Fibroblast of skin of left quadriceps (primary cell): ENCODE data around the gene RNF212B.
A peak's percentile ranks its signal among the peaks of the same experiment; 100 is the strongest.
"Not testable (repeated sequence)": the region's sequence is repeated elsewhere in the genome, so short reads cannot be mapped to it uniquely, and the experiment has no call there.

Experiments used
- DNase-seq, 2 experiments: peaks; one replicate each; pipeline ENCODE4 v3.0.0-alpha.2; 2013; ENCODE audit warnings: low read depth in 2 of 2

Gene RNF212B

DNA sequence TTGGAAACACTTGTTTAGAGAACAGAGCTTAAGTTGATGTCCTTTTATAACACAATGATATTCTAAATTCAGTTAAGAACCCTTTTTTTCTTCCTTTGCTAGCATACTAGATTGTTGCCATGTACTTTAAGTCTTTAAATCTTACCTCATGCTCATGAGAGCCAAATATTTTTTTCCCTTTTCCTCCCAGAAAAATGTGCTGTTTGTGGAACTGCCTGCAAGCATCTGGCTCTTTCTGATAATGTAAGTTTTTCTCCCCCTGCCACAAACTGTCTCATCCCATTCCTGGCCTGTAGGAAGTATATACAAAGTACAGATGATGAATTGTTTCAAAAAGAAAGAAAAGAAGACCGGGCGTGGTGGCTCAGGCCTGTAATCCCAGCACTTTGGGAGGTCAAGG lies 5.3 kb downstream of the RNF212B start:
- no peak for DNase-seq

DNA sequence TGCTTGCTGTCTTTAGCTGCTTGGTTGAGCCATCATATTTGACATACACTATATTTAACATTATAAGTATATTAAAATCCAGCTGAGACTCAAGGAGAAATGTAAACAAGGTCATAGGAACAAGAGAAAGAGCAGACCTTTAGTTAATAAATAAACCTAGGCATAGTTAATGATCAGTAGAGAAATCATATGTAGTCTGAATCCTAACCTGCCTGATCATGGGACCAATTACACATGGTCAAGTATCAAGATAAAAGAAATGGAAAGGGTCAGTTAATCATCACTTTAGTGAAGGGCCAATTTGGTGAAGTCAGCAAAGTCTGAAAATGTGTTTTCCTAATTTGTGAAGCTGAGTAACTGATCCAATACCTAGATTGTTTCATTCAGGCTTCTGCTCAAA lies 7.5 kb downstream of the RNF212B start:
- DNase-seq: no peak

DNA sequence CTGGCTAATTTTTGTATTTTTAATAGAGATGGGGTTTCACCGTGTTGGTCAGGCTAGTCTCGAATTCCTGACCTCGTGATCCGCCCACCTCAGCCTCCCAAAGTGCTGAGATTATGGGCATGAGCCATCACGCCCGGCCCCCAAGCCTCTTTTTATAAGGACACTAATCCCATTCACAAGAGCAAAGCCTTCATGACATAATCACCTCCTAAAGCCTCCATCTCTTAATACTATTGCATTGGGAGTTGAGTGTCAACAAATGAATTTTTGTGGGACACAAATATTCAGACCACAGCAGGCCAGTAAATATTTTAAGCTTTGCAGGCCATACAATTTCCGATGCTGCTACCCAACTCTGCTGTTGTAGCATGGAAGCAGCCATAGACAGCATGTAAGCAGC lies 10.9 kb downstream of the RNF212B start:
- no peak for DNase-seq

DNA sequence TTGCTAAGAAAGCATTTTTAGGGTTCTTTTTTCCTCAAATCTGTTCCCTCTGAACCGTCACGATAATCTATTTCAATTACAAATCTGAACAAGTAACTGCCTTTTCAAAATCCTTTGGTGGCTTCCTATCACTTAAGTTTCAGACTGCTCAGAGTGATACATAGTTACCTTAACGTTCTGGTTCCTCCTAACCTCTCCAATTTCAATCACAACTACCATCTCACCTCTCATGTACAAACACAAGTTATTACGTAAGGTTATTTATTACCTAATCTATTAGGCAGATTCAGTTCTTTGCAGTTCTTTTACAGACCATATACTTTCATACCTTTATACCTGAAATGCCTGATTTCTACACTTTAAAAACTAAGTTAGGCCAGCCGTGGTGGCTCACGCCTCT lies 12.1 kb downstream of the RNF212B start:
- no peak for DNase-seq

DNA sequence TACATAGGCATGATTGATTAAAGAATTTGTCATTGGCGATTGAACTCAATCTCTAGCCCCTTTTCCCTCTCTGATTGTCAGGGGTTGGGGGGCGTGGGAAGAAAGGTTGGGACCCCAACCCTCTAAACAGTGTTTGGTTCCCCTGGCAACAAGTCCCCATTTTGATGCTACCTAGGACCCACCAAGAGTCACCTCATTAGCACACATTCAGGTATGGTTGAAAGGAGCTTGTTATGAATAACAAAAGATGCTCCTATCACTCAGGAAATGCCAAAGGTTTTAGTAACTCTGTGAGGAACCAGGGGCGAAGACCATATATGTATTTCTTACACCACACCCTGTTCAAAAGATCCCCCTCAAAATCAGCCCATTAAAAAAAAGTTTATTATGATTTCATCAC lies 14.3 kb downstream of the RNF212B start:
- DNase-seq: no peak

DNA sequence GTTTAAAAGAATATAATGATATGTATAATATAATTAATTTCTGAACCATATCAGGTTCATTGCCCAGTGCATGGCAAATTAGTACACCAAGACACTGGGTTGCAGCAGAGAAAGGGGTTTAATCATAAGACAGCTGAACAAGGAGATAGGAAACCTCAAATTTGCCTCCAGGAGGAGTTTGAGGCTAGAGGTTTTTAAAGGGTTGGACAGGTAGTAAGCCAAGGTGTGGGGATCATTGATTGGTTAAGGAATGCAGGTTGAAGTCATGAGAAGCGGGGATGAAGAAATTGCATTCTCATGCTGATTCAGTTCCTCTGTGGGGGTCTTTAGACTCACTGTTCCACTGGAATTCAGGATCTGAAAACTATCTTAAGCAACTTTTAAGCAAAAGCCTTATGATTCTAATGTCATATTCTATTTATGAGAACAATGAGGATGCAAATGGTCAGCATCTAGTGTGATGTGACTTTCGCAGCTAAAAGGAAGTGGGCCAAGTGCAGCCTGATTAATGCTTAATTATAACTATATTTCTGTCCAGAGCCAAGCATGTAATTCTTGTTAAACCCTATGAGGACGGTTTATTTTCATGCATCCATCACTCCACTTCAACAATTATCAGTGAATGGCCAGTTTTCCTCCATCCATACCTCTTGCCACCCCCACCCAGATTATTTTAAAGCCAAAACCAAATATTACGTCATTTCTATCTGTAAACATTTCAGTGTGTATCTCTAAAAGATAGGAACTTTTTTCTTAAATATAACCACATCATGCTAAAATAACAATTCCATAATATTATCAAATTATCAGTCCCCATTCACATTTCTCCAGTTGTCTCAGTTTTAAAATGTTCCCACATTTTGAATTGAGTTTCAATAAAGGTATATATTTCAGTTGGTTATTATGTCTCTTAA lies 14.9 kb downstream of the RNF212B start:
- DNase-seq: no peak

DNA sequence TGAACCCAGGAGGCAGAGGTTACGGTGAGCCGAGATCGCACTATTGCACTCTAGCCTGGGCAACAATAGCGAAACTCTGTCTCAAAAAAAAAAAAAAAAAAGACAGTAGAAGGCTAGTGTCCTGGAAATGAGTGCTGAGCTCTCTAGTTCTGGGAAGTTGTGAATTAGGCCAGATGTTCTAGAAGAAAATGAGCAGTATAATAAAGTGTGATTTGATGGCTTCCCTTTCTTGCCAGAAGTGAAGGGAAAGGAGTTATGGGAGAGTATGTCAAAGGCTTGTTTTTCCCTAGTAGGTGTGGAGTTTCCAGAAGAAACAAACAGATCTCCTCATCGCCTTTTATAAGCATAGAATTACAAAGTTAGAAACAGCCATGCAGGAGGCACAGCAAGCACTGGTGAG lies 20.5 kb downstream of the RNF212B start:
- no peak for DNase-seq

DNA sequence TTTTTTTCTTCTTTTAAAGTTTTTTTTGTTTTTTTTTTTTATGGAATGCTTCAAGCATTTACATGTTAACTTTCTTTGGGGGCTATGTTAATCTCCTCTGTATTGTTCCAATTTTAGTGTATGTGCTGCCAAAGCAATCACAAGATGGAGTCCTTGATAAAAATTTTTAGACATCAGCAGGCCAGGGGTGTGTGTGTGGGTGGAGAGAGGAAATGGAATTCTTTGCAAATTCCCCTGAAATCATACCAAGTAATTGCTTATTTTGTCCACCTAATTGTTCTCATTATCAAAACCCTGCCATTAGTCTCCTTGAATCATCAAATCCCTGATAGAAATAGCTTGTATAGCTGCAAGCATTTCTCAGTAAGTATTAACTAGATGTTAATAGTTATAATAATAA lies 21.7 kb downstream of the RNF212B start:
- no peak for DNase-seq

DNA sequence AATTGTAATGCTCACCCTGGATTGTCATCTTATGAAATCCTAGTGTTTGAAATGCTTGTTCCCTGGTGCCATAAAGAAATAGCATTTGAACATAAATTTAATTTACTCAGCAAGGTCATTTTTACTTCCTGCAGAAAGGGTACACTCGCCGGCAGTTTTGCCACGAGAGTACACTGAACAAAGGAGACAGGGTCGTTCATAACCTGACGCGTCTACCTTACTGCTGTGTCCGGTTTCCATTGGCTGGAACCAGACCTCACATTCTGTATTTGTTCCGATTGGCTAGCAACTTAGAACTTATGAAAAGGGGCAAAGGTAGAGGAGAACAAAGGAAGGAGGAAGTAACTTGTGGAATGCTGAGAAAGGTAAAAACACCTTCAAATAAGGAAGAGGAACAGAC lies 23.1 kb downstream of the RNF212B start:
- not testable (repeated sequence) for DNase-seq

DNA sequence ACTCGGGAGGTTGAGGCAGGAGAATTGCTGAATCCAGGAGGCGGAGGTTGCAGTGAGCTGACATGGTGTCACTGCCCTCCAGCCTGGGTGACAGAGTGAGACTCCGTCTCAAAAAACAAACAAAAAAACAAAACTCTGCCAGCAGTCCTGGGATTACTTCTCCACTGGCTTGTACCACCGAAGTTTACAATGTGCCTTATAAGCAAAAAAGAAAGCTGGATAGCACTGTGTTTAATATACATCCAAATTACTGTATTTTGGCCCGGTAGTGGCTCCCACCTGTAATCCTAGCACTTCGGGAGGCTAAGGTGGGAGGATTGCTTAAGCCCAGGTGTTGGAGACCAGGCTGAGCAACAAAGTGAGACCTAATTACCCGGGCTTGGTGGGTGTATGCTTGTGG lies 31.5 kb downstream of the RNF212B start:
- no peak for DNase-seq

DNA sequence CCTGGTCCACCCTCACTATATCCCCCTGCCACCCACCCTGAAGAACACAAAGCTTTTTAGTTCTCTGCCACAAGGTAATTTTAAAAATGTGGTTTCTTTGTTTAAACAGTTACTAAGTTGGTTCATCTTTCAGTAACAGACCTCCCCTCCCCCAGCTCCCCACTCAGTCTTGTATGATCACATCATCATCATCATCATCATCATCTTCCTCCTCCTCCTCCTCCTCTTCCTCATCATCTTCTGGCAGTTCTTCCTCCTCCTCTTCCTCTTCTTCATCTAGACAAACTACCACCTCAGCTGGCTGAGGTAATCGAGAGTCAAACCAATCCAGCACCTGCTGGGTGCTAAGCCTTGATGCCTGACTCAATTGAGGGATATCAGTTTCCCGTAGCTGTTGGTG lies 37.7 kb downstream of the RNF212B start:
- no peak for DNase-seq

DNA sequence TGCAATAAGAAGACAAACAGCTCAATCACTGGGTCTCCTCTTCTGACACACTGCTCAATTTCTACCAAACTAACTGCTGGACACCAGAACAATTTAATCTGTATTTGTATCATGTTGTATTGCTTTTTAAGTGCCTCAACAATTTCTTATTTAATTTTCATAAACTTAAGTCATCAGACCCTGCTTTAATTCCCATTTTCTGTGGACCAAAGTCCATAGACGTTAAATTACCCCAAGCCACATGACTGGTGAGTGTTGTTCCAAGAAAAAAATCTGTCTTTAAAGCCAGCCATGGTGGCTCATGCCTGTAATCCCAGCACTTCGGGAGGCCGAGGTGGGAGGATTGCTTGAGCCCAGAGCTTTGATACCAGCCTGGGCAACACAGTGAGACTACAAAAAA lies 39.5 kb downstream of the RNF212B start:
- DNase-seq: no peak

DNA sequence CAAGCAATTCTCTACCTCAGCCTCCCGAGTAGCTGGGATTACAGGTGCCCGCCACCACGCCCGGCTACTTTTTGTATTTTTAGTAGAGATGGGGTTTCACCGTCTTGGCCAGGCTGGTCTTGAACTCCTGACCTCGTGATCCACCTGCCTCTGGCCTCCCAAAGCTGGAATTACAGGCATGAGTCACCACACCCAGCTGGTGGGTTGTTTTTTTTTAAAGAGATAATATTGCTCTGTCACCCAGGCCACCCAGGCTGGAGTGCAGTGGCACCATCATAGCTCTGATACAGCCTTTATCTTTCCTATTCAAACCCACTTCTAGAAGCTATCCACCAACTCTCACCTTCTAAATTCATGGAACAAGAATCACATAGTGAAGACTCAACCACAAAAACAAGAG lies 40.2 kb downstream of the RNF212B start:
- not testable (repeated sequence) for DNase-seq

DNA sequence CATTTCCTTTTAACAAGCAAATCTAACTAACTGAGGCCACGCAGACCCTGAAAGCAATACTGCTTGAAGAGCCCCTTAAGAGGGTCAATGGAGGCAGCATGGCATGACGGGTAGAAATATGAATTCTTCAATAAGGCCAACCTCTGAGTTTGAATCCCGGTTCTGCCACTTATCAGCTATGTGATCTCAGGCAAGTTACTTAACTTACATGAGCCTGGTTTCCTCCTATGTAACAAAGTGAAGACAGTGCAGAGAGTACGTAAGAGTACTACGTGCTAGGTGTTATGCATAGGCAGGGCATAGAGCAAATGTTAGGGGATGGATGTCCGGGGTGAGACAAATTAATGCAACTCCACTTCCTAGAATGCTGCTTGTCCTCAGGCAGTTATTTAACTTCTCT lies 43.5 kb downstream of the RNF212B start:
- no peak for DNase-seq

DNA sequence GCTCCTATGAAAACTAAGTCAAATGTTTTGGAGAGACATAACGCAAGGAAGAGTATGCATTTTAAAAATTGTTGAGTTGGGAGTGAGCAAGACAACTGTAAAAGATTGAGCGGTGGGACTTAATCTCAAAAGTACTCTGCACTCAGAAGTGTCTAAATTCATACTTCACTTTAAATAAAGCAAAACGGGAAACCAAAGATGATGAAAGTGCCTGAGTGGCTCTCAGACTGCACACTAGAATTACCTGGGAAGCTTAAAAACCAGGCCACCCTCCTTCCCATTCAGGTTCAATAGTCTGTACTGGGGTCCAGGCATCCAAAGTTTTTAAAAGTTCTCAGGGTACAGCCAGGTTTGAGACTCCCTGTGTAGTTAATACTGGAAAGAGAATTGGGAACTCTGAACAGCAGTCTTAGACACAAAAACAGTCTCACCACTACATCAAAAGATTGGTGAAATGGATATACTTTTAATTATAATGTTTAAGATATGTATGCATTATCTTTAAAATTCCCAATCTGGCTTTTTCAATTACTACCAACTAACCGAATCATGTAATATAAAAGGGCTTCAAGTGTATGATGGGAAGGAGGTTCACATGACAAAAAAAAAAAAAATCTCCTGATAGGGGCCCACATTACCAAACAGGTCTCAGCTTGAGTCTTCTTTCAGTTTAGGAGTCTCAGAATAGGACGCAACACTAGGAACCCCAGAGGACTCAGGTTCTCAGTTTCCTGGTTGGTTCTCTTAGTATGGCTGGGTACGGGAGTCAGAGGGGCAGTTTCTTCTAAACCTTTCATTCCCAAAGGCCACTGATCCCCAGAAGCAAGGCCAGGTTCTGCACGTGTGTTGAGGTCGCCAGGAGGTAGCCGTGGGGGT lies 47.2 kb downstream of the RNF212B start:
- DNase-seq: no peak

DNA sequence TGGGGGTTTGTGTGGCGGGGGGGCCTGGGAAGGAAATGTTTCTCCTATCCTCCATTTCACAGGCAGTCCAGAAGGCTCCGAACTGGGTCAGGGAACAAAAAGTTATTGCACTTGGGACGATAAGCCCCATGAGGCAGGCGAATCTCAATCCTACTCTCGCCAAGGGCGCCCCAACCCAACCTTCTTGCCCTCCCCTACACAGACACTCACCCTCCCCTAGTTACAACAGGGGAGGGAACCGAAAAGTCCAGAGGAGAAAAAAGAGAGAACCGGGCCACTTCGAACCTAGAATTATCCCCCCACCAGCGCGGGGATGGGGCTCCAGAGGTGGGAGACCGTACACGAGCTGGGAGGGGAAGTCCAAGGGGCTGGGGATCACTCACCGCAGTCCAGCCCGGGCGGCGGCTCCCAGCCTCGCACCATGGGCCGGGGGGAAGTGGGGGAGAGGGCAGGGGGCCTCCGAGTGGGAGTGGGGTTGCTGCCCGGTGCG lies 47.8 kb downstream of the RNF212B start:
- no peak for DNase-seq

DNA sequence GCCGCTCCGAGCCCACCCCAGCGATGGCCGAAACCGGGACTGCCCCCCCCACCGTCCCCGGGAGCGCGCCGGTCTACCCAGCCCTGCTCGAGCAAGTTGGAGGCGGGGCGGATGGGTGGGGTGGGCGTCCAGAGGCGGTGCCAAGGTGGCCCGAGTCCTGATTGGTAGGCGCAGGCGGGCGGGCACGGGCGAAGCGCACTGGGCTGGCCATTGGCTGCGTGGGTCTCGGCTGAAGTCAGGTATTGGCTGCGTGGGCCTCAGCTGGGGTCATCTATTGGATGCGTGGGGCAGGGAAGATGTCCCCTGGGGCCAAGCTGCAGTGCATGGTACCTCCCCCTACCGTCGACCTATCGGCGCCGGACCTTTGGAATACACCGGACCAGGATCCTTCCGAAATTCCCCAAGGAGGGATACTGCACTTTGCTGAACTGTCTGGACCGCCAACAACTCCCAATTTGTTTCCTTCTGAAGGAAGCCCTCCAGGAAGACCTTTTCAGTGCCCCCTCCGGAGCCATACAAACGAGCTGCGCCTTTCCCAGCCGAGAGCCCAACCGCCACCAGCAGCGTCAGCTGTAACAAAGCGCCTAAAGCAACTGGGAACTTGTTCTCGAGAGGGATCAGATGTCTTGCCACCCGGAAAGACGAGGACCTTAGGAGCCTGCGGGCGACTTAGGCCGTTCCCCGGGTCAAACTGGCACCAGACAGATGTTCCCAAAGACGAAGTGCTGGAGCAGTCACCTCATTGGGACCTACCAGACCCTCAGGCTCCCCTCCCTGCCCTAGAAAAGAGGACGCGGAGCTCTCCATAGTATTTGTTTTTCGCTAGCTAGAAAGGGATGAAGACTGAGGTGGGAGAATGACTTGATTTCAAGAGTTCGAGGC lies 48.5 kb downstream of the RNF212B start, which contains the start of gene HOMEZ:
Gene HOMEZ (minus strand): TSS at position 113 of the 882 bp plus-strand sequence. CDS start 180 bp downstream, outside the sequence.
- peak; percentile 96 for DNase-seq

DNA sequence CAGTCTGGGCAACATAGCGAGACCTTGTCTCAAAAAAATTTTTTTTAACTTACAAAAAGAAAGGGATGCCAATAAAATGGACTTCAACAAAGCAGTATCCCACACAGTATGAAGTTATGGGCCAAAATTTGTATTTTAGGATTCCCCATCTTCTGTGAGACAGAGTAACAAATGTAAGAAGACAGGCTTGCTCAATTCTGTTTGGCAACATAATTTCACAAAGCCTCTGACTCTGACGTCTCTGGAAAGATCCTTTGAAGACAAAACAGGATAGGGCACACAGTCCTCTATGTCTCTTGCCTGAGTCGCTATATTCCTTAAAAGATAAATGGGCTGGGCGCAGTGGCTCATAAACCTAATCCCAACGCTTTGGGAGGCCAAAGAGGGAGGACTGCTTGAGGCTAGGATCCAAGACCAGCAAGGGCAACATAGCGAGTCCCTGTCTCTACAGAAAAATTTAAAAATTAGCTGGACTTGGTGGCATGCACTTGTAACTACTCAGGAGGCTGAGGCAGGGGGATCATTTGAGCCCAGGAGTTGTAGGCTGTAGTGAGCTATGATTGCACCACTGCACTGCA lies 49.3 kb downstream of the RNF212B start:
- DNase-seq: no peak

DNA sequence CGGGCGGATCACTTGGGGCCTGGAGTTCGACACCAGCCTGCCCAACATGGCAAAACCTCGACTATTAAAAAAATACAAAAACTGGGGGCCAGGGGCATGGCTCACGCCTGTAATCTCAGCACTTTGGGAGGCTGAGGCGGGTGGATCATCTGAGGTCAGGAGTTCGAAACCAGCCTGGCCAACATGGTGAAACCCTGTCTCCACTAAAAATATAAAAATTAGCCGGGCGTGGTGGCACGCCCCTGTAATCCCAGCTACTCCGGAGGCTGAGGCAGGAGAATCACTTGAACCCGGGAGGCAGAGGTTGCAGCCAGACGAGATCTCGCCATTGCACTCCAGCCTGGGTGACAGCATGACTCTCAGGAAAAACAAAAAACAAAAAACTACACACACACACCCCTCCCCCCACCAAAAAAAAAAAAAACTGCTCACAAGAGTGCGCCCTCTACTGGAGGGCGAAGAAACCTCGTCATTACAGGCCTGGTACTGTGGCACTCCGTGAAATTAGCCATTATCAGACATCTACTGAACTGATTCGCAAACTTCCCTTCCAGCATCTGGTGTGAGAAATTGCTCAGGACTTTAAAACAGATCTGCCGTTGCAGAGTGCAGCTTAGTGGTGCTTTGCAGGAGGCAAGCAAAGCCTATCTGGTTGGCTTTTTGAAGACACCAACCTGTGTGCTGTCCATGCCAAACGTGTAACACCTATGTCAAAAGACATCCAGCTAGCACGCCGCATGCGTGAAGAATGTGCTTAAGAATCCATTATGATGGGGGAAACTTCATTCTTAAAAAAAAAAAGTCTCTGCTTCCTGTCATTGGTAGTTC lies 57.2 kb downstream of the RNF212B start:
- peak in 1 of 2 experiments; percentile 24 for DNase-seq
